Muscle of leg (tissue), 11 donors: Measurements from ENCODE around the gene ARMC2. TPM values are rescaled to one million over a fixed set of nuclear protein-coding genes. Genes with fewer than 3 reads are reported as not detected.

Experiments
- DNase-seq: peaks from one replicate; pipeline ENCODE4 v3.0.0; 2013
- H3K27ac ChIP-seq: one replicate; pipeline ENCODE4 v1.5.1; 2013; ENCODE audit warnings: mild to moderate bottlenecking, low read length, control low read depth
- H3K27me3 ChIP-seq: one replicate; pipeline ENCODE4 v1.6.1; 2013; ENCODE audit warnings: low read length; ENCODE audit not compliant: control insufficient read depth, insufficient read depth
- H3K36me3 ChIP-seq: one replicate; pipeline ENCODE4 v1.6.1; 2013; ENCODE audit warnings: low read length; ENCODE audit not compliant: control insufficient read depth, insufficient read depth
- H3K4me1 ChIP-seq: one replicate; pipeline ENCODE4 v1.6.1; 2013; ENCODE audit warnings: low read length; ENCODE audit not compliant: control insufficient read depth, insufficient read depth
- H3K4me3 ChIP-seq: one replicate; pipeline ENCODE4 v1.5.1; 2013; ENCODE audit warnings: low read length, control low read depth
- H3K9me3 ChIP-seq: replicated peaks from 2 replicates; pipeline ENCODE4 v1.6.1; 2013; ENCODE audit warnings: low read depth, low read length; ENCODE audit not compliant: control insufficient read depth
- WGBS: methylation state at CpG from one replicate; pipeline ENCODE4 v1.1.5; 2013; ENCODE audit warnings: missing lambda C conversion rate; ENCODE audit not compliant: insufficient coverage; 5-methylcytosine and 5-hydroxymethylcytosine counted together
- polyA plus RNA-seq, 8 donors: library from polyadenylated mRNA; unstranded; fragments of 120-200 nt; gene quantifications; one replicate each; pipeline versions ENCODE4 v1.2.1 to v1.2.3, GENCODE V29; 2013; ENCODE audit warnings: inconsistent platforms in 1 of 8, low replicate concordance in 1 of 8; ENCODE audit not compliant: insufficient read length in 8 of 8, insufficient read depth in 1 of 8
- total RNA-seq: library from RNA; stranded (reverse); fragments of 120-200 nt; gene quantifications from one replicate; pipeline ENCODE4 v1.2.4, GENCODE V29; 2013

Gene ARMC2
- total and polyA plus RNA-seq, 9 donors: 3.6 to 8.9 (median 5.8) TPM

DNA sequence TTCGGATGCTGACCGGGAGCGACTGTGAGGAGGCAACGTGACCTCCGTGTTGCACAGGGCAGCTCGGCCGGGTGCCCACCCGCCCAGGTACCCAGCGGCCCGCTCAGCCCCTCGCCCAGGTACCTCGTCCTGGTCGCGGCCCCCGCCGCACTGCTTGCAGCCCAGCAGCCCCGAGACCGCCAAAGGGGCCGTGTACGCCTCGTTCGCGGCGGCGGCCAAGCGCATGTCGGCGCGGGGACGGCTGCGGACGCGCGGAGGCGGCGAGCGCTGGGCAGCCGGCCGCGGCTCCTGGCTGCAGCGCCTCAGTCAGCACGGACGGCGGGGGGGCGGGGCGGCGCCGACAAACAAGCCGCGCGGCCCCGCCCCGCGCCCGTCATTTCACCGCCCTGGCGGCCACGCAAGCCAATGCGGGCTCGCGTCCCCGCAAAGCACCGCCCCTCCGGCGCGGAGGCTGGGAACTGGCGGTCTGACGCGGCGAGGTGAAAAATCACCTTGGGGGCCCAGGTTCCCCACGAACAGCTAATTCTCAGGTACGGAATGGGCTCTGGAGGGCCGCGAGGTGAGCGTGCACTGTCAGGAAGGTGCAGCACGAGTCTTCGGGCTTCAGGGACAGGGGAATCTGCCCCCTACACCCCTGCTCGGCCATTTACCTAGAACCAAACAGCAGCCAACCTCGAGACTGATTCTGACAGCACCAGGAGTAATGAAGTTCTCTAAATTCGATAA, 161.2 kb downstream of the ARMC2 start:
- WGBS: under 1% methylated on average over 74 of the region's 80 CpGs
- Histone ChIP-seq H3K4me1 (no peaks in the 10 kb centered on the region), H3K27me3 (no peaks in the 10 kb centered on the region), H3K4me3 (peak overlapping the region; percentile 91), H3K9me3 (no peaks in the 10 kb centered on the region), H3K27ac (peak overlapping the region; percentile 96), H3K36me3 (no peaks in the 10 kb centered on the region)
- DNase-seq: peak; percentile 97

DNA sequence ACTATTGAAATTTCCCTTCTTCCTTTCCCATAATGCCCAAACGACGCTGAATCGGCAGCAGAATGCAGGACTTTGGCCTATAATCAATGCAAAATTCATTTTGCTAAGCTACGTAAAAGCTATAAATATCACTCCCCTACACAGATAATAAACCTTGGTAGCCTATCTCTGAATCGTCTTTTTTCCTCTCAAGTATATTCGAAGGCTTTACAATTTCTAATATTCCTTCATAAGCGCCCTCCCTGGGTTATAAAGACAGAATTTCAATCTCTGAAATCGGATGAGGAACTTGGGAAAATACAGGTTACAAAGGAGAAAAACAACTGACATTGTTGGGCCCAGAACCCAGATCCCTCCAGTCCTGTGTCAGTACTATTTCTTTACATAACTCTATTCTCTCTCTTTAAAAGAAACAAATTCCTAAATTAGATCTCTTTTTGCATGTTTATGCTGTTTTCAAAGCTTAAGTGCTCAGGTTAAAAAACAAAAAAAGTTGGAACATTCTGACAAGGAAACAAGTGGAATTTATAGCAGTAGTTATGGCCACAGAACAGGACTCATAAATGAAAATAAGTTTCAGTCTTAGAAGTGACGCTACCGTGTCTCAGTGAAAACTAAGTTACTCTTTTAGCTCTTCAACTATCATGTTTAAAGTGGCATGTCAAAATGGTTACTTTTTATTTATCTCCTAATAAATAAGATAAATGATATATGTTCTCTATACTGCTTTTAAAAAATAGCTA, 161.9 kb downstream of the ARMC2 start:
- no peak for DNase-seq
- peak overlapping the region; percentile 96 for H3K27ac ChIP-seq
- no peaks in the 10 kb centered on the region for H3K4me1 ChIP-seq
- WGBS: 0% methylated on average over 4 of the region's 10 CpGs
- H3K9me3 ChIP-seq: no peaks in the 10 kb centered on the region
- H3K27me3 ChIP-seq: no peaks in the 10 kb centered on the region
- no peaks in the 10 kb centered on the region for H3K36me3 ChIP-seq
- peak overlapping the region; percentile 91 for H3K4me3 ChIP-seq

DNA sequence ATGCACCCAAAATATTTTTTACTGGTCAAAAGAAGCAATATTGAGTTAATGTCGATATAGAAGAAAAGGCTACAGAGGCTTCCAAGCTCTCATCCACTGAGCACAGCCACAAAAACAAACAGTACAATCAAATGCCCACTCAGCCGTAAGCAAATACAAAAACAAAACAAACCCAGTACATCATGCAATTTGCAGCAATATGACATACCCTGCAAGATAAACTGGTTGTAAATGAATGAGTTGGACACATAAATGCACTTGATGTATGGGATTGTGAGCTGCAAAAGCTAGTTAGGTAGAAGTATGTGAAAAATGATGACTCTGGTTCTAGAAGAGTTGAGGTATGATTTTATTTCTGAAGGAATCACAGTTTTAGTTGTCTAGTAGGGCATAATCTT, 162.5 kb downstream of the ARMC2 start:
- no CpG with 5 or more reads among the region's 2 CpGs for WGBS
- H3K27ac ChIP-seq: no peak overlapping the region
- no peaks in the 10 kb centered on the region for H3K36me3 ChIP-seq
- H3K4me1 ChIP-seq: no peaks in the 10 kb centered on the region
- H3K9me3 ChIP-seq: no peaks in the 10 kb centered on the region
- DNase-seq: no peak
- H3K4me3 ChIP-seq: no peak overlapping the region
- H3K27me3 ChIP-seq: no peaks in the 10 kb centered on the region

DNA sequence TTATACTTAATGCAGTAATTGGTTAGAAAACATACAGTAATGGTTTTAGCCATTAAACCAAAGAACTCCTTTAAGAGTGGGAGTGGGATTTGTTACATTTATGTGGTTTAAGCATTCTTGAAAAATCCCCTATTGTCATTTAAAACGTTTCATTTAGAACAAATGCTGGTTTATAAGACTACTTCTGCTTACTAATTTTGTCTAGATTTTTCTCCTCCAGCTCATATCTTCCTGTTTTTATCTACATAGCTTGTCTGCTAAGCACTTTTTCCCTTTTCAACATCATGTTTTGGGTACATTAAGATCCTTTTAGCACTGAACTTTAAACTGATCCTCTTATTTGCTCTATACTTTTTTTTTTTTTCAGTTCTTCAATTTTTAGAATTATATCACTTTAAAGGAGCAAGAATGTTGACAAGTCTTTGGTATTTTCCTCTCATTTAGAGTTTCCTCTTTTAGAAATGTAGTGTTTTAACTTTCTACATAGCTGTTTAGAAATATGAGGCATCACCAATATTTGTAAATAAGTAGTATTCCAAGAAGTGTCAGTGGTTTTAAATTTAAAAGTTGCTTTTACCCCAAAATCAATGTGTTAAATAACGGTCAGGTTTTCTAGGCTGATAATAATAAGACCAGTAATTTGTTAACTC, 165.6 kb downstream of the ARMC2 start:
- DNase-seq: peak; percentile 43
- H3K4me3 ChIP-seq: no peak overlapping the region
- no peaks in the 10 kb centered on the region for H3K36me3 ChIP-seq
- H3K27me3 ChIP-seq: no peaks in the 10 kb centered on the region
- no CpG with 5 or more reads among the region's 2 CpGs for WGBS
- no peaks in the 10 kb centered on the region for H3K9me3 ChIP-seq
- no peaks in the 10 kb centered on the region for H3K4me1 ChIP-seq
- H3K27ac ChIP-seq: no peak overlapping the region

DNA sequence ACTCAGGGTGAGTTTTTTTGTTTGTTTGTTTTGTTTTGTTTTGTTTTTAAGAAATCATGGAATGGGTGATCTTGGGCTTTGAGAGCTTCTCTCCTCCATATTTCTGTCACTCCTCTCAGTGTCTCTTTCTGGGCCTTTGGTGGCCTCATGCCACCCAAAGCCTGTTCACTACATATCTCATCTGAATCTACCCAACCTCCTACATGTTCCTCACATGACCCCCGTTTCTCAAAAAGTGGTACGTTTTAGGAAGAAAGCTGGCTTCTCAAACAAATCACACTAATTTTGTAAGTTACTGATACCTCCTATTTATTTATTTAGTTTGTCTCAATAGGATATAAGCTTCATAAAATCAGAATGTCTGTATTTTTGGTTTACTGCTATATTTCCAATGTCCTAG, 166.4 kb downstream of the ARMC2 start:
- Histone ChIP-seq H3K27me3 (no peaks in the 10 kb centered on the region), H3K9me3 (no peaks in the 10 kb centered on the region), H3K36me3 (no peaks in the 10 kb centered on the region), H3K4me1 (no peaks in the 10 kb centered on the region), H3K27ac (no peak overlapping the region), H3K4me3 (no peak overlapping the region)
- DNase-seq: no peak
- no CpG with 5 or more reads among the region's 2 CpGs for WGBS

DNA sequence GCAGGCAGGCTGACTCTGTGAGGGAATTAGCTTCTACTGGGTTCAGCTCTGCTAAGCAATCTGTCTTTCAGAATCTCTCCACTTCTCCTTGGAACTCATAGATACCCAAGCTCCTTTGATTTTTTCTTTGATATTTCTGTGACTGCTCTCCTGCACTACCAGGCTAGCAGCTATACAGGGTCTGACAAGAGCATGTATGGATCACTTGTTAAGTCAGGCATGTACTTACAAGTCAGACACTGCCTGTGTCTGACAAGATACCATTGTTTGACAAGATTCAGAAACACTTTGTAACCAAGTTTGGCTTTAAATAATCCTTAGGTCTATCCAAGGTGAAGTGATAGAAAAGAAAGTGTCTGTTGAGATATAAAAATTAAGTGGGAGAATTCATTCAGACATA, 167.0 kb downstream of the ARMC2 start:
- no peaks in the 10 kb centered on the region for H3K36me3 ChIP-seq
- no peaks in the 10 kb centered on the region for H3K27me3 ChIP-seq
- no peaks in the 10 kb centered on the region for H3K9me3 ChIP-seq
- H3K4me1 ChIP-seq: no peaks in the 10 kb centered on the region
- H3K4me3 ChIP-seq: no peak overlapping the region
- no peak overlapping the region for H3K27ac ChIP-seq
- DNase-seq: no peak

DNA sequence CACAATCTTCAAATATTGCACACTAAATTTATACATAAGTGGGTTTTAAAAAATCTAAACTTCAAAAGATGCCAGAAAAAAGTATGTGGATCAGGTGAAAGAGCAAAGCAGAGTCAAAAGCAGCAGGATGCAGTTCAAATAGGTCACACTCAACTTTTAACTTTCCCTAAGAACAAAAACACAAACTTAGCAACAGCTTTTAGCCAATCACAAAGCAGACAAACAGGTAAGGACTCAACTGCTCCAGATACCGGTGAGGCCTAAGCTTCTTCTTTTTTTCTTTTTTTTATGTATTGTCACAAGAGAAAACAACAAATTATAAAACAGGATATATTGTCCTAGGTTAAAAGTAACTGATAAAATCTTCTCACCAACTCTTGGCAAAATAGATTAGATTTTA, 171.7 kb downstream of the ARMC2 start:
- no peak overlapping the region for H3K27ac ChIP-seq
- H3K36me3 ChIP-seq: no peaks in the 10 kb centered on the region
- H3K27me3 ChIP-seq: no peaks in the 10 kb centered on the region
- no peaks in the 10 kb centered on the region for H3K4me1 ChIP-seq
- no peaks in the 10 kb centered on the region for H3K9me3 ChIP-seq
- no peak overlapping the region for H3K4me3 ChIP-seq
- no peak for DNase-seq
- WGBS: no CpG with 5 or more reads among the region's 1 CpG

DNA sequence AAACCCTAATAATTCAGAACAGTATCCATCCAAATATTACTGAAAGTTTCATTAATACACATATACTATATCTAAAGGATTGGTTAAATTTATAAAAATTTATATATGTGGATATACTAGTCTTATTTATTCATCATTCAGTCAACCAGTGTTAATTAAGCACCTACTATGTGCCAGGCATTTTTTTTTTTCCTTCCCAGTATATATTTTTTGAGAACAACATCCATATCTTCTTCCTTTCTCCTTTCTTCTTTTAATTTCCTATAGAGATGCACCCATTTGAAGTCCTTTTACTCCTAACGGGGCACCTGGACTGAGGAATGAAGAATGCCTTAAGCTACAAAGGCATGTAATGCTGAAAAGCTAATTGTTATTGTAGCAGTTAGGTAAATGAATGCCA, 173.6 kb downstream of the ARMC2 start:
- Histone ChIP-seq H3K27me3 (no peaks in the 10 kb centered on the region), H3K9me3 (no peaks in the 10 kb centered on the region), H3K4me1 (no peaks in the 10 kb centered on the region), H3K4me3 (no peak overlapping the region), H3K27ac (no peak overlapping the region), H3K36me3 (no peaks in the 10 kb centered on the region)
- no CpG with 5 or more reads among the region's 1 CpG for WGBS
- no peak for DNase-seq

DNA sequence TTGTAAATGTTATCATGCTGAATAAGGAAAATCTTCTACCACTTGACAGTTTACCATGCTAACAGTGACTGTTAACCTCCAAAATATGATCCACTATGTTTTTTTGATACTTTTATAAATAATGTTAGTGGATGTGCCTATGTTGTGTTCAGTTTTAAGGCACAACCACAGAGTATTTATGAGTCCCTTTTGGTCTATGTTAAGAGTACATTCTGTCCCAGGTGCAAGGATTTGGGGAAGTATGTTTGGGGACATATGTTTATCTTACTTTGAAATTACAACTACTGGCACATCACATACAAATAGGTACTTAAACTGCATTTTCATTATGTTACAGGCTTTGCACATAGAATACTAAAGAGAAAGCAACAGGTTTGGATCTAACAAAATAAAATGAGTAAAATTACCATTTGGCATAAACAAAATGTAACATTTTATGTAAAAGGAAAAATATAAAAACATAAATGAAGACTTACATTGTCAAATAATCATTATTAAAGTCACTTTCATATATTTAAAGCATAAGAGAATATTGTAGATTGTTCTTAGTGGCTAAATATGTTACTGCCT, 175.2 kb downstream of the ARMC2 start:
- no peaks in the 10 kb centered on the region for H3K4me1 ChIP-seq
- no peaks in the 10 kb centered on the region for H3K27me3 ChIP-seq
- DNase-seq: no peak
- H3K27ac ChIP-seq: no peak overlapping the region
- H3K36me3 ChIP-seq: no peaks in the 10 kb centered on the region
- no peak overlapping the region for H3K4me3 ChIP-seq
- no peaks in the 10 kb centered on the region for H3K9me3 ChIP-seq
